Measurements from ENCODE around the gene MIAT.

The MIAT gene

GRCh38 chr22:26709617-26710390 lies 52.4 kb downstream of the MIAT start:
- Histone ChIP-seq H3K9me3 (ENCODE audit: insufficient read depth, low read length) (peaks cover 13% of the 10 kb centered on the region), H3K9ac (ENCODE audit: insufficient read length, low read depth) (no peak overlapping the region), H3K36me3 (ENCODE audit: insufficient read depth, insufficient read length, low read length) (no peaks in the 10 kb centered on the region), H3K4me1 (ENCODE audit: insufficient read depth, insufficient read length) (peaks cover 4% of the 10 kb centered on the region), H3K4me3 (ENCODE audit: insufficient read length, low read depth) (no peak overlapping the region), H3K27me3 (ENCODE audit: insufficient read depth, insufficient read length) (no peaks in the 10 kb centered on the region)
- TF ChIP-seq ZNF274 (IDR thresholded peaks at IDR 0.05; ENCODE audit: low read depth, low read length) (no peak), YY1 (IDR thresholded peaks at IDR 0.05; ENCODE audit: insufficient read depth, insufficient read length) (no peak), SUZ12 (IDR thresholded peaks at IDR 0.05; ENCODE audit: extremely low read depth, insufficient read depth, insufficient read length) (no peak)
- no peak for DNase-seq (ENCODE audit: low read depth, low spot score)

DNA sequence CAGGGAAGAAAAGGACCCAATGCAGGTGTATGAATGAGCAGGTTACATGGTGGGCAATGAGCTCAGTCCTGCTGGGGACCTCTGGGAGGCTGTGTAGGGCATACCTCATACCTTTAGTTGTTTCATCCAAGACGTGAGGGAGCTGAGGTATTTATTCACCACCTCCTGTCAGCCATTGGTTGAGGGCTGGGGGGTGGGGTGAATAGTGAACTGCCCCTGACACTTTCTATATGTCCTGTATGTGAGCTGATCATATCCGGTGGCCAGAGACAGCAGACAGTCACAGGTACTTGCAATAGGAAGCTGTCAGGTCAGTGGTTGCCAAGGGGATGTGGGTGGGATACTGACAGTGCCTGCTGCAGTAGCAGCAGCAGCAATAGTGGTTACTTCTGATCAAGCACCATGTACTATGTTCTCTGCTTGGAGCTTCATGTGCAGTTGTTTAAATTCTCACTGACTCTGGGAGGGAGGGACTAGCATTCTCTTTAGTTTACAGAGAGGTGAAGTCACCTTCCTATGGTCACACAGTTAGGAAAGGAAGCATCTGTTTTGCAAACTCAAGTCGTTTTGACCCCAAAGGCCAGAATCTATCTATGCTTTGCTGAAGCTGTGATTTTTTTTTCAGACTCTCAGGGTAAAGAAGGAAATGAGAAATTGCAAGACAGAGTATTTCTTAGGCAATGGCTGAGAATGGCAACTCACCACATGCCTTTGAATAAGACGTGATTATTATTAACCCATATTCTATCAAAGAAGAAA lies 54.0 kb downstream of the MIAT start:
- no peaks in the 10 kb centered on the region for H3K36me3 ChIP-seq (ENCODE audit: insufficient read depth, insufficient read length, low read length)
- DNase-seq (ENCODE audit: low read depth, low spot score), result no peak
- peaks cover 13% of the 10 kb centered on the region for H3K9me3 ChIP-seq (ENCODE audit: insufficient read depth, low read length)
- H3K27me3 ChIP-seq (ENCODE audit: insufficient read depth, insufficient read length), result no peaks in the 10 kb centered on the region
- no peak overlapping the region for H3K9ac ChIP-seq (ENCODE audit: insufficient read length, low read depth)
- no peak overlapping the region for H3K4me3 ChIP-seq (ENCODE audit: insufficient read length, low read depth)
- peaks cover 4% of the 10 kb centered on the region for H3K4me1 ChIP-seq (ENCODE audit: insufficient read depth, insufficient read length)
- TF ChIP-seq ZNF274 (IDR thresholded peaks at IDR 0.05; ENCODE audit: low read depth, low read length) (no peak), SUZ12 (IDR thresholded peaks at IDR 0.05; ENCODE audit: extremely low read depth, insufficient read depth, insufficient read length) (no peak), YY1 (IDR thresholded peaks at IDR 0.05; ENCODE audit: insufficient read depth, insufficient read length) (no peak)

- TF ChIP-seq YY1 (IDR thresholded peaks at IDR 0.05; ENCODE audit: insufficient read depth, insufficient read length) (no peak), ZNF274 (IDR thresholded peaks at IDR 0.05; ENCODE audit: low read depth, low read length) (no peak), SUZ12 (IDR thresholded peaks at IDR 0.05; ENCODE audit: extremely low read depth, insufficient read depth, insufficient read length) (no peak)
- no peaks in the 10 kb centered on the region for H3K27me3 ChIP-seq (ENCODE audit: insufficient read depth, insufficient read length)
- no peak overlapping the region for H3K4me3 ChIP-seq (ENCODE audit: insufficient read length, low read depth)
- H3K9ac ChIP-seq (ENCODE audit: insufficient read length, low read depth), result no peak overlapping the region
- H3K4me1 ChIP-seq (ENCODE audit: insufficient read depth, insufficient read length), result peaks cover 4% of the 10 kb centered on the region
- no peaks in the 10 kb centered on the region for H3K36me3 ChIP-seq (ENCODE audit: insufficient read depth, insufficient read length, low read length)
- H3K9me3 ChIP-seq (ENCODE audit: insufficient read depth, low read length), result peaks cover 7% of the 10 kb centered on the region; the same call in 1 of the 2 replicates
- no peak for DNase-seq (ENCODE audit: low read depth, low spot score)
These were observed 54.8 kb downstream of the MIAT start for GRCh38 chr22:26712158-26712557.

DNA sequence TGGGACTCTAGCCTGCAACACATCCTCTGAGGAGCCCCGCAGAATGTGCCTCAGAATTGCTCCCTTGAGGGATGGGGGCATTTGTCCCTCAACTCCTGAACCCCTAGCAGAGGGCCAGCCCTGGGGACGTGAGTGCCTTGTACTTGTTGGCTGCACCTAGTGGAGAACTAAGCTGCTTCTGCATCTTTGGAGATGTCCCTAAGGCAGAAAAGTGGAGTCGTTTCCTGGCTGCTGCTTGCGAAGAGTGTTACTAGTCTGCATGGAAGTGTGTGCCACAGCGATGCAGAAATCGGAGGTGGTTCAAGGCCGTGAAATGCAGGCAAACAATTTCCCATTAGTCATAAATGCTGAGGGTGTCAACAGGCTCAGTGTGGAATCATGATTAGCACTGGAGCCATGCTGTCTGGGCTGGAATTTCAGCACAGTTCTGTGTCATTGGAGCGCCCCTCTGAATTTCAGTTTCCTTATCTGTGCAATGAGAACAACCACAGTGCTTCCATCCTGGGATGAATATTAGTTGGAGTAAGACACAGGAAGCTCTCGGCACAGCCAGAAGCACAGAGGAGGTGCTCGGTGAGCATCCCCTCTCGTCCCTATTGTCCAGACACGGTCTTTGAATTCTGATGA lies 56.5 kb downstream of the MIAT start:
- no peak overlapping the region for H3K9ac ChIP-seq (ENCODE audit: insufficient read length, low read depth)
- no peak overlapping the region for H3K4me3 ChIP-seq (ENCODE audit: insufficient read length, low read depth)
- no peaks in the 10 kb centered on the region for H3K27me3 ChIP-seq (ENCODE audit: insufficient read depth, insufficient read length)
- H3K9me3 ChIP-seq (ENCODE audit: insufficient read depth, low read length), result no peaks in the 10 kb centered on the region
- H3K4me1 ChIP-seq (ENCODE audit: insufficient read depth, insufficient read length), result peaks cover 4% of the 10 kb centered on the region
- no peaks in the 10 kb centered on the region for H3K36me3 ChIP-seq (ENCODE audit: insufficient read depth, insufficient read length, low read length)
- TF ChIP-seq SUZ12 (IDR thresholded peaks at IDR 0.05; ENCODE audit: extremely low read depth, insufficient read depth, insufficient read length), result no peak
- no peak for TF ChIP-seq ZNF274 (IDR thresholded peaks at IDR 0.05; ENCODE audit: low read depth, low read length)
- no peak for TF ChIP-seq YY1 (IDR thresholded peaks at IDR 0.05; ENCODE audit: insufficient read depth, insufficient read length)
- DNase-seq (ENCODE audit: low read depth, low spot score), result no peak

GRCh38 chr22:26714971-26715370 lies 57.6 kb downstream of the MIAT start:
- no peak for TF ChIP-seq ZNF274 (IDR thresholded peaks at IDR 0.05; ENCODE audit: low read depth, low read length)
- TF ChIP-seq YY1 (IDR thresholded peaks at IDR 0.05; ENCODE audit: insufficient read depth, insufficient read length), result no peak
- TF ChIP-seq SUZ12 (IDR thresholded peaks at IDR 0.05; ENCODE audit: extremely low read depth, insufficient read depth, insufficient read length), result no peak
- H3K27me3 ChIP-seq (ENCODE audit: insufficient read depth, insufficient read length), result no peaks in the 10 kb centered on the region
- H3K36me3 ChIP-seq (ENCODE audit: insufficient read depth, insufficient read length, low read length), result no peaks in the 10 kb centered on the region
- no peak overlapping the region for H3K9ac ChIP-seq (ENCODE audit: insufficient read length, low read depth)
- no peaks in the 10 kb centered on the region for H3K9me3 ChIP-seq (ENCODE audit: insufficient read depth, low read length)
- H3K4me3 ChIP-seq (ENCODE audit: insufficient read length, low read depth), result no peak overlapping the region
- H3K4me1 ChIP-seq (ENCODE audit: insufficient read depth, insufficient read length), result peaks cover 4% of the 10 kb centered on the region
- DNase-seq (ENCODE audit: low read depth, low spot score), result no peak

DNA sequence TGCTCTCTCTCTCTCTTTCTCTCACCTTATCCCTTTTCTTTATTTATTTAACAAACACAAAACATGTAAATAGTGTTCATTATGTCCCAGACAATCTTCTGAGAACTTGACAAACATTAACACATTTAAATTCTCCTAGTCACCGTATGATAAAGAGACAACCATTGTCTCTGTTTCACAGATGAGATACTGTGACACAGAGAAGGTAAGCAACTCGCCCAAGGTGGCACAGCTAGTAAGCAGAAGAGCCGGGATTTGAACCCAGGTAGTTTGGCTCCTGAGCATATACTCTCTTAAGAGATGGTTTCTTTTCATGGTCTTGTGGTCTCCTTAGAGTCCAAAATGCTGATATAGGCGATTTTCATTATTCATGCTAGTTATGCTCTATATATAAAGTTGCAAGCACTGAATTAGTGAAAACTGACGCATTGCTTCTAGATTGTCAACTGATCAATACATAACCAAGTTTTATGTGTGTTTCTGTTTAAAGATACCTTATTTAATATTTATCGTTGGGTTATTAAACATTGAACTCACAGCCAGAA lies 58.1 kb downstream of the MIAT start:
- DNase-seq (ENCODE audit: low read depth, low spot score), result no peak
- TF ChIP-seq YY1 (IDR thresholded peaks at IDR 0.05; ENCODE audit: insufficient read depth, insufficient read length) (no peak), SUZ12 (IDR thresholded peaks at IDR 0.05; ENCODE audit: extremely low read depth, insufficient read depth, insufficient read length) (no peak), ZNF274 (IDR thresholded peaks at IDR 0.05; ENCODE audit: low read depth, low read length) (no peak)
- no peak overlapping the region for H3K4me3 ChIP-seq (ENCODE audit: insufficient read length, low read depth)
- peaks cover 4% of the 10 kb centered on the region for H3K4me1 ChIP-seq (ENCODE audit: insufficient read depth, insufficient read length)
- no peaks in the 10 kb centered on the region for H3K36me3 ChIP-seq (ENCODE audit: insufficient read depth, insufficient read length, low read length)
- H3K27me3 ChIP-seq (ENCODE audit: insufficient read depth, insufficient read length), result no peaks in the 10 kb centered on the region
- H3K9ac ChIP-seq (ENCODE audit: insufficient read length, low read depth), result no peak overlapping the region
- H3K9me3 ChIP-seq (ENCODE audit: insufficient read depth, low read length), result no peaks in the 10 kb centered on the region
